Measurements from ENCODE around the gene SKOR2.

GRCh38 chr18:47285456-47285855 is 34.0 kb upstream of the SKOR2 start:
- TF ChIP-seq EP300 (IDR thresholded peaks at IDR 0.05; ENCODE audit: borderline replicate concordance) (no peak), FOXM1 (IDR thresholded peaks at IDR 0.05; ENCODE audit: borderline replicate concordance, low read depth) (no peak), REST (IDR thresholded peaks at IDR 0.05; ENCODE audit: low read depth) (no peak), EGR1 (IDR thresholded peaks at IDR 0.05) (no peak), ZBTB7A (IDR thresholded peaks at IDR 0.05; ENCODE audit: low read depth) (no peak), YY1 (IDR thresholded peaks at IDR 0.05; ENCODE audit: low read depth) (no peak), TCF12 (IDR thresholded peaks at IDR 0.05; ENCODE audit: low read depth) (no peak), CEBPB (IDR thresholded peaks at IDR 0.05) (no peak), MAX (IDR thresholded peaks at IDR 0.05) (no peak)

Data from Ishikawa (cell line).